NB4 (cell line): ENCODE measurements around the gene CLSTN2.

Experiments used
- MAX ChIP-seq: IDR thresholded peaks from 2 replicates; pipeline ENCODE4 v1.6.1; 2011; ENCODE audit warnings: low read depth, low read length
- POLR2A ChIP-seq: IDR thresholded peaks from 2 replicates; pipeline ENCODE4 v1.6.1; 2011; ENCODE audit warnings: mild to moderate bottlenecking; ENCODE audit not compliant: insufficient read length; ENCODE audit errors: extremely low read depth
- TF ChIP-seq, protein P1 (sequence below): IDR thresholded peaks from one replicate; pipeline ENCODE4 v1.5.1; 2012; ENCODE audit warnings: low read depth, low read length

DNA sequence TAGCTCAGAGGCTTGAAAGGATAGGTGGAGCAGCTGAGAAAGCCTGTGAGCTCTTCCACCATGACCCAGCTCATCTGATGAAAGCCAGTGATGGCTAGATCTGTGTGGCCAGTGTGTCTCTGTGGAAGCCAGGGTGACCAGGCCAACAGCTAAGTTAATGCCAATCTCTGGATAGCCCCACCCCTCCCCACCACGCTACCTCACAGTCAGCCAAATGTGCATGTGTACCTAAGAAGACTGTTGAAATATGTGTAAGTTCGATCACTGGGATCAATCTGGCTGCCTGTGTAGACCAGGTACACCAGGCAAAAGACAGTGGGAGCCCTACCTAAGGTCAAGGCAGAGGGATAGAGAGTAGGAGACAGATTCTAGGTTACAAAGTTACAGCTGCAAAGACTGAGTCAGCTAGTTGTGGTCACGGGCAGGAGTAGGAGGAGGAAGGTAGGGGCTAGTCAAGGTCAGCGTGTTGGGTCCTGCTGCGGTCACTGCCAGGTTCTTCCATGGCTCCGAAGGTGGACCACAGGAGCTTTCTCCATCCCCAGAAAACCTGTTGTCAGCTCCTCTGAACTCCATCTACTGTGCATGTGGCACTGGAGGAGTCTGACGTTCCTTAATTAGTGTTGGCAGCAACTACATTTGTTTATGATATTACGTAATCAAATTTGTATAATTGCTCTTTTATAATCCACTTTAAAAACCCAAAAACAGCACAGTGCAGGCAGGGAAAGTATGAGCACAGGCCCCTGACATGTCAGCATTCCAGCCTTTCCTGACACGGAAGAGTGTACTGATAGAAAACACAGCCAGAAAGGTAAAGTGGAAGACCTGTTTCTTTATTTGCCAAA lies 318.0 kb downstream of the CLSTN2 start:
- TF ChIP-seq, protein P1, sequence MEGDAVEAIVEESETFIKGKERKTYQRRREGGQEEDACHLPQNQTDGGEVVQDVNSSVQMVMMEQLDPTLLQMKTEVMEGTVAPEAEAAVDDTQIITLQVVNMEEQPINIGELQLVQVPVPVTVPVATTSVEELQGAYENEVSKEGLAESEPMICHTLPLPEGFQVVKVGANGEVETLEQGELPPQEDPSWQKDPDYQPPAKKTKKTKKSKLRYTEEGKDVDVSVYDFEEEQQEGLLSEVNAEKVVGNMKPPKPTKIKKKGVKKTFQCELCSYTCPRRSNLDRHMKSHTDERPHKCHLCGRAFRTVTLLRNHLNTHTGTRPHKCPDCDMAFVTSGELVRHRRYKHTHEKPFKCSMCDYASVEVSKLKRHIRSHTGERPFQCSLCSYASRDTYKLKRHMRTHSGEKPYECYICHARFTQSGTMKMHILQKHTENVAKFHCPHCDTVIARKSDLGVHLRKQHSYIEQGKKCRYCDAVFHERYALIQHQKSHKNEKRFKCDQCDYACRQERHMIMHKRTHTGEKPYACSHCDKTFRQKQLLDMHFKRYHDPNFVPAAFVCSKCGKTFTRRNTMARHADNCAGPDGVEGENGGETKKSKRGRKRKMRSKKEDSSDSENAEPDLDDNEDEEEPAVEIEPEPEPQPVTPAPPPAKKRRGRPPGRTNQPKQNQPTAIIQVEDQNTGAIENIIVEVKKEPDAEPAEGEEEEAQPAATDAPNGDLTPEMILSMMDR: no peak
- TF ChIP-seq MAX (no peak), POLR2A (no peak)
